ENCODE data around the gene GPANK1. TPM values are rescaled to one million over a fixed set of nuclear protein-coding genes. Genes with fewer than 3 reads are reported as not detected.
A peak's percentile ranks its signal among the peaks of the same experiment; 100 is the strongest.

The GPANK1 gene
- total and polyA plus RNA-seq, 2 of the 13 experiments (the other 11 are each of a cell fraction or from before 2014, with no cell fraction given) = 15.4 to 22.8 TPM

DNA sequence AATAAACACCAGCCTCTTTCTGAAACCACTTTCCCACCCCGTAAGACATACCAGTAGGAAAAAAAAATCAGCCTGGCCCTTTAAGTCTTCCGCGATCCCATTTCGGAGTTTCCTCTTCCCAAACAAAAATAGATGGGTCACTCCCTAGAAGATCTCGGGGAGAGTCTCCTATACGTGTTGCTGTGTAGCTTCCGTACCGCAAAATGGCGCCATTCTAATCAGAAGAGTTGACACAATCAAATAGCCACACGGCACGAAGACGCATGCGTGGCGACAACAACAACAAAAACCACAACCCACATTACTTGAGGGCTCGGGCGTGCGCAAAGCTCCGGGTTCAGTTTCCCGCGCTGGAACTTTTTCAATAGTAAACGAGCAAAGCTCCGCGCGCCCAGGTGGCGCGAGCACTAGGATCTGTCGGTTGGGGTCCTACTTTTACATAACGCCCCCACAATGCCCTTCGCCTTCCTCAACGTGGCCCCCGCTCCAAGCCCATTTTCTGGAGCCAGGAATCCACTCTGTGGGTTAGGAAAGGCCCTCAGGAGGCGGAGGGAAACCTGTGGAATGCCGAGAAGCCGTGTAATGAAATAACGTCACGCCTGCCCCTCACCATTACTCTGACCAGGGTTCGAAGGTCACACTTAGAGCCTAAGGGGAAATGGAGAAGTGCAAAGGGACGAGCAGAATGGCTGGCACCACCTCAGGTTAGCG is at the start of gene GPANK1 (continued):
- TF ChIP-seq ARNTL (CRISPR knock-in tag; IDR thresholded peaks at IDR 0.05) = peak; percentile 21; the same call in 1 of the 2 replicates
- TF ChIP-seq ZBTB1 (CRISPR knock-in tag; IDR thresholded peaks at IDR 0.05; ENCODE audit: borderline replicate concordance) = no peak
- TF ChIP-seq, protein P1, sequence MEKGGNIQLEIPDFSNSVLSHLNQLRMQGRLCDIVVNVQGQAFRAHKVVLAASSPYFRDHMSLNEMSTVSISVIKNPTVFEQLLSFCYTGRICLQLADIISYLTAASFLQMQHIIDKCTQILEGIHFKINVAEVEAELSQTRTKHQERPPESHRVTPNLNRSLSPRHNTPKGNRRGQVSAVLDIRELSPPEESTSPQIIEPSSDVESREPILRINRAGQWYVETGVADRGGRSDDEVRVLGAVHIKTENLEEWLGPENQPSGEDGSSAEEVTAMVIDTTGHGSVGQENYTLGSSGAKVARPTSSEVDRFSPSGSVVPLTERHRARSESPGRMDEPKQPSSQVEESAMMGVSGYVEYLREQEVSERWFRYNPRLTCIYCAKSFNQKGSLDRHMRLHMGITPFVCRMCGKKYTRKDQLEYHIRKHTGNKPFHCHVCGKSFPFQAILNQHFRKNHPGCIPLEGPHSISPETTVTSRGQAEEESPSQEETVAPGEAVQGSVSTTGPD (CRISPR knock-in tag; IDR thresholded peaks at IDR 0.05) = no peak
- TF ChIP-seq ATF7-NPFF (CRISPR knock-in tag; IDR thresholded peaks at IDR 0.05; ENCODE audit: low read depth) = peak; percentile 84; the same call in 1 of the 2 replicates
- TF ChIP-seq ZKSCAN8 (CRISPR knock-in tag; IDR thresholded peaks at IDR 0.05; ENCODE audit: borderline replicate concordance) = no peak
- TF ChIP-seq, protein P2, sequence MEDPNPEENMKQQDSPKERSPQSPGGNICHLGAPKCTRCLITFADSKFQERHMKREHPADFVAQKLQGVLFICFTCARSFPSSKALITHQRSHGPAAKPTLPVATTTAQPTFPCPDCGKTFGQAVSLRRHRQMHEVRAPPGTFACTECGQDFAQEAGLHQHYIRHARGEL (CRISPR knock-in tag; IDR thresholded peaks at IDR 0.05) = no peak
- TF ChIP-seq MED1 (CRISPR knock-in tag; IDR thresholded peaks at IDR 0.05) = peak; percentile 76
- TF ChIP-seq BRCA1 (CRISPR knock-in tag; IDR thresholded peaks at IDR 0.05) = no peak
- no peak for TF ChIP-seq ZNF768 (CRISPR knock-in tag; IDR thresholded peaks at IDR 0.05)
- peak; percentile 70; the same call in 1 of the 2 replicates for TF ChIP-seq ZNF749 (CRISPR knock-in tag; IDR thresholded peaks at IDR 0.05; ENCODE audit: borderline replicate concordance)
- TF ChIP-seq, protein P3, sequence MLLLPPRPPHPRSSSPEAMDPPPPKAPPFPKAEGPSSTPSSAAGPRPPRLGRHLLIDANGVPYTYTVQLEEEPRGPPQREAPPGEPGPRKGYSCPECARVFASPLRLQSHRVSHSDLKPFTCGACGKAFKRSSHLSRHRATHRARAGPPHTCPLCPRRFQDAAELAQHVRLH (CRISPR knock-in tag; IDR thresholded peaks at IDR 0.05; ENCODE audit: borderline replicate concordance, low read depth) = 0 out of 2 replicates have a peak, but pooled peaks have one; percentile 63
- peak; percentile 59 for TF ChIP-seq CREM (IDR thresholded peaks at IDR 0.05)
- TF ChIP-seq CREM (CRISPR knock-in tag; IDR thresholded peaks at IDR 0.05) = no peak
- TF ChIP-seq NCOR1 (IDR thresholded peaks at IDR 0.05; ENCODE audit: borderline replicate concordance, low read length) = peak; percentile 58; the same call in 1 of the 2 replicates
- TF ChIP-seq HDAC2 (CRISPR knock-in tag; IDR thresholded peaks at IDR 0.05) = peak; percentile 57; the same call in 1 of the 2 replicates
- TF ChIP-seq ZNF251 (CRISPR knock-in tag; IDR thresholded peaks at IDR 0.05) = peak; percentile 68; the same call in 1 of the 2 replicates
- TF ChIP-seq MYC (CRISPR knock-in tag; IDR thresholded peaks at IDR 0.05; ENCODE audit: borderline replicate concordance) = peak; percentile 87
- TF ChIP-seq ZNF879 (CRISPR knock-in tag; IDR thresholded peaks at IDR 0.05) = no peak
- TF ChIP-seq, protein P4, sequence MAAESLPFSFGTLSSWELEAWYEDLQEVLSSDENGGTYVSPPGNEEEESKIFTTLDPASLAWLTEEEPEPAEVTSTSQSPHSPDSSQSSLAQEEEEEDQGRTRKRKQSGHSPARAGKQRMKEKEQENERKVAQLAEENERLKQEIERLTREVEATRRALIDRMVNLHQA (CRISPR knock-in tag; IDR thresholded peaks at IDR 0.05) = no peak
- no peak for TF ChIP-seq EZH2 (conservative IDR thresholded peaks at IDR 0.05; ENCODE audit: low read depth, low read length)
- TF ChIP-seq ZNF644 (CRISPR knock-in tag; IDR thresholded peaks at IDR 0.05; ENCODE audit: low read depth) = no peak
- TF ChIP-seq HHEX (CRISPR knock-in tag; IDR thresholded peaks at IDR 0.05) = peak; percentile 46
- TF ChIP-seq HMG20B (CRISPR knock-in tag; conservative IDR thresholded peaks at IDR 0.05) = no peak; the same call in 1 of the 2 replicates
- TF ChIP-seq ZFP62 (CRISPR knock-in tag; IDR thresholded peaks at IDR 0.05) = no peak
- TF ChIP-seq ZNF724P (CRISPR knock-in tag; IDR thresholded peaks at IDR 0.05; ENCODE audit: borderline replicate concordance) = peak; percentile 96; the same call in 1 of the 2 replicates
- TF ChIP-seq NFKB2 (CRISPR knock-in tag; IDR thresholded peaks at IDR 0.05; ENCODE audit: borderline replicate concordance) = peak; percentile 18; the same call in 1 of the 2 replicates
- TF ChIP-seq DR1 (CRISPR knock-in tag; IDR thresholded peaks at IDR 0.05) = no peak; the same call in 1 of the 2 replicates
- no peak for TF ChIP-seq ZNF788 (CRISPR knock-in tag; IDR thresholded peaks at IDR 0.05; ENCODE audit: borderline replicate concordance)
- TF ChIP-seq, protein P5, sequence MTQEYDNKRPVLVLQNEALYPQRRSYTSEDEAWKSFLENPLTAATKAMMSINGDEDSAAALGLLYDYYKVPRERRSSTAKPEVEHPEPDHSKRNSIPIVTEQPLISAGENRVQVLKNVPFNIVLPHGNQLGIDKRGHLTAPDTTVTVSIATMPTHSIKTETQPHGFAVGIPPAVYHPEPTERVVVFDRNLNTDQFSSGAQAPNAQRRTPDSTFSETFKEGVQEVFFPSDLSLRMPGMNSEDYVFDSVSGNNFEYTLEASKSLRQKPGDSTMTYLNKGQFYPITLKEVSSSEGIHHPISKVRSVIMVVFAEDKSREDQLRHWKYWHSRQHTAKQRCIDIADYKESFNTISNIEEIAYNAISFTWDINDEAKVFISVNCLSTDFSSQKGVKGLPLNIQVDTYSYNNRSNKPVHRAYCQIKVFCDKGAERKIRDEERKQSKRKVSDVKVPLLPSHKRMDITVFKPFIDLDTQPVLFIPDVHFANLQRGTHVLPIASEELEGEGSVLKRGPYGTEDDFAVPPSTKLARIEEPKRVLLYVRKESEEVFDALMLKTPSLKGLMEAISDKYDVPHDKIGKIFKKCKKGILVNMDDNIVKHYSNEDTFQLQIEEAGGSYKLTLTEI (CRISPR knock-in tag; conservative IDR thresholded peaks at IDR 0.05) = no peak

Measured in HepG2 (cell line).